ENCODE measurements around the gene HSD17B11.
"Not testable (repeated sequence)": the region's sequence is repeated elsewhere in the genome, so short reads cannot be mapped to it uniquely, and the experiment has no call there.

HSD17B11 gene

GRCh38 chr4:87420276-87420830 lies 29.4 kb upstream of the HSD17B11 start:
- H3K27ac ChIP-seq: no peak overlapping the region
- H3K36me3 ChIP-seq: no peaks in the 10 kb centered on the region
- H3K27me3 ChIP-seq: no peaks in the 10 kb centered on the region
- no peak for TF ChIP-seq CTCF (IDR thresholded peaks at IDR 0.05)
- no peak overlapping the region for H3K4me3 ChIP-seq (ENCODE audit: low read depth in 1 of 2, low read length in 1 of 2)
- H3K9me3 ChIP-seq: no peaks in the 10 kb centered on the region
- peaks cover 10 to 18% of the 10 kb centered on the region in 2 experiments for H3K4me1 ChIP-seq (ENCODE audit: control insufficient read depth in 1 of 2, insufficient read depth in 1 of 2, low read depth in 1 of 2, low read length in 1 of 2)

- H3K27me3 ChIP-seq: no peaks in the 10 kb centered on the region
- no peak overlapping the region for H3K4me3 ChIP-seq (ENCODE audit: low read depth in 1 of 2, low read length in 1 of 2)
- no peaks in the 10 kb centered on the region for H3K9me3 ChIP-seq
- TF ChIP-seq CTCF (IDR thresholded peaks at IDR 0.05): no peak
- peaks cover 10 to 18% of the 10 kb centered on the region in 2 experiments for H3K4me1 ChIP-seq (ENCODE audit: control insufficient read depth in 1 of 2, insufficient read depth in 1 of 2, low read depth in 1 of 2, low read length in 1 of 2)
- H3K36me3 ChIP-seq: no peaks in the 10 kb centered on the region
- no peak overlapping the region for H3K27ac ChIP-seq
These were observed 28.7 kb upstream of the HSD17B11 start for GRCh38 chr4:87419578-87420249.

GRCh38 chr4:87418410-87418809 lies 27.4 kb upstream of the HSD17B11 start:
- not testable (repeated sequence) for H3K36me3 ChIP-seq; H3K9me3 ChIP-seq; H3K4me3 ChIP-seq (ENCODE audit: low read depth in 1 of 2, low read length in 1 of 2); H3K27ac ChIP-seq; H3K27me3 ChIP-seq
- H3K4me1 ChIP-seq (ENCODE audit: control insufficient read depth in 1 of 2, insufficient read depth in 1 of 2, low read depth in 1 of 2, low read length in 1 of 2): peaks cover 10 to 15% of the 10 kb centered on the region in 2 experiments

- Histone ChIP-seq H3K36me3 (no peaks in the 10 kb centered on the region), H3K4me1 (ENCODE audit: control insufficient read depth in 1 of 2, insufficient read depth in 1 of 2, low read depth in 1 of 2, low read length in 1 of 2) (peaks cover 2 to 3% of the 10 kb centered on the region in 2 experiments), H3K4me3 (ENCODE audit: low read depth in 1 of 2, low read length in 1 of 2) (no peak overlapping the region), H3K27me3 (no peaks in the 10 kb centered on the region), H3K27ac (no peak overlapping the region), H3K9me3 (no peaks in the 10 kb centered on the region)
- no peak for TF ChIP-seq CTCF (IDR thresholded peaks at IDR 0.05)
These were observed 26.0 kb upstream of the HSD17B11 start for GRCh38 chr4:87416965-87417364.

GRCh38 chr4:87414816-87415215 lies 23.8 kb upstream of the HSD17B11 start:
- Histone ChIP-seq H3K4me3 (ENCODE audit: low read depth in 1 of 2, low read length in 1 of 2) (no peak overlapping the region), H3K27me3 (no peaks in the 10 kb centered on the region), H3K4me1 (ENCODE audit: control insufficient read depth in 1 of 2, insufficient read depth in 1 of 2, low read depth in 1 of 2, low read length in 1 of 2) (no peaks in the 10 kb centered on the region), H3K9me3 (no peaks in the 10 kb centered on the region), H3K36me3 (no peaks in the 10 kb centered on the region), H3K27ac (no peak overlapping the region)
- no peak for TF ChIP-seq CTCF (IDR thresholded peaks at IDR 0.05)

- Histone ChIP-seq H3K4me1 (ENCODE audit: control insufficient read depth in 1 of 2, insufficient read depth in 1 of 2, low read depth in 1 of 2, low read length in 1 of 2) (peaks cover 12 to 14% of the 10 kb centered on the region in 2 experiments), H3K36me3 (no peaks in the 10 kb centered on the region), H3K27ac (no peak overlapping the region), H3K4me3 (ENCODE audit: low read depth in 1 of 2, low read length in 1 of 2) (no peak overlapping the region), H3K9me3 (no peaks in the 10 kb centered on the region), H3K27me3 (no peaks in the 10 kb centered on the region)
- TF ChIP-seq CTCF (IDR thresholded peaks at IDR 0.05): no peak
These were observed 19.7 kb upstream of the HSD17B11 start for GRCh38 chr4:87410679-87411078.
